Astrocyte (in vitro differentiated cells and primary cell): ENCODE measurements around the gene GRAMD1B.

ENCODE experiments used
- CTCF ChIP-seq: IDR thresholded peaks from 2 replicates; pipeline ENCODE4 v1.5.1; 2011; ENCODE audit warnings: low read depth, mild to moderate bottlenecking, inconsistent platforms, low read length, moderate library complexity; ENCODE audit not compliant: insufficient read depth
- EZH2 ChIP-seq: IDR thresholded peaks from 2 replicates; pipeline ENCODE4 v1.6.1; 2012; ENCODE audit warnings: mild to moderate bottlenecking, low read length, inconsistent platforms; ENCODE audit not compliant: insufficient read depth

- TF ChIP-seq CTCF: no peak
- no peak for TF ChIP-seq EZH2
These were observed 211.4 kb downstream of the GRAMD1B start for GRCh38 chr11:123641495-123641840.
